Activated T-cell treated with anti-CD3 and anti-CD28 coated beads for 1 hour (primary cell): ENCODE measurements around the gene ALDOC.
"Not testable (repeated sequence)": the region's sequence is repeated elsewhere in the genome, so short reads cannot be mapped to it uniquely, and the experiment has no call there.

Experiments used
- DNase-seq: peaks from one replicate; pipeline ENCODE4 v3.0.0-alpha.2; 2020; ENCODE audit warnings: low read depth

Gene ALDOC

DNA sequence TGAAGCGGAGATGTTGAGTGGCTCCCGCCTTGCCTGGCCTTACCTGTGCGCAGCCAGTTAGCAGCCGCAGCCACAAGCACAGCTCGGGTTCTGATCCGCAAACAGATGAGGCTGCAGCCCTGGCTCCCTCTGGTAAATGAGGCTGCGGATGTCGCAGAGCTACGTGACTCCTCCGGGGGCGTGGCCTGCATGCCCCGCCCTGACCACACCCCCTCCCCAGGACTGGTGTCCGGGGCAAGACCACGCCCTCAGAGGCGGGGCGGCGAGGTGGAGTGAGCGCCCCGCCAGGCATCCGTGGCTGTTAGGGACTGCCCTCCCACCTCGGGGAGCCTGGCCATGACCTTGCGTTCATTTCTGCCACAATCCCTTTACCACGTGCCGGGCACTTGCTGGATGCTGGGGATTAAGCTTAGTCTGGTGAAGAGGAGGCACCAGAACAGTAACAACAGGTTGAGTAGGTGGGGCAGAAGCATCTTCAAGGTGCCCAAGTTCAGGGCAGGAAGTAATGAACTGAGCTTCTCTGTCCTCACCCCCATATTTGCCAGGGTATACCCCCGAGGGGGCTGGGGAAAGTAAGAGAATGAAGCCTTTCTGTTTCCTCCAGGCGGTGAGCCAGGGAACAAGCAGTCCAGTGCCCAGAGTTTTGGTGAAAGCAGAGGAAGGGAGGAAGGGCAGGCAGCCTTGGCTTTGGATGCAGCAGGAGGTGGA, at the start of gene ALDOC:
ALDOC (minus strand) TSS at position 138 of the 708 bp plus-strand sequence. CDS start 1,363 bp downstream, outside the sequence.
- peak; percentile 98 for DNase-seq

GRCh38 chr17:28624148-28624547, 47.5 kb upstream of the ALDOC start:
- no peak for DNase-seq

GRCh38 chr17:28623696-28624095, 47.0 kb upstream of the ALDOC start:
- DNase-seq = no peak

DNA sequence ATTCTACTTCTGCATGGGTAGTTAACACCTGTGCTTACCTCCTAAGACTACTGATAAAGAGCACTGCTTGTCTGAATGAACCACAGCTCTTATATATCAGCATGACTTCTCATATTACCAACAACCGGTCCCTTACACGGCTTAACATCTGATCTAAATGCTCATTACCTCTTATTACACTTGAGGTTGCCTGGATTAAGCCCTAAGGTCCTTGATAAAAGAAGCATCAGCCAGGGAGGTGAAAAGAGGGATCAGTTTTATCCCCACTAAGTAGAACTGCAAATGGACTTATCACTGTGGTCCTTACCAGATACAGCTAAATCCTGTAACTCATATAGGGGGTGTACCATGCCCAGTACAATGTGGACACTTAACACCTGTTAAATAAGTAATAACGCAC, 45.5 kb upstream of the ALDOC start:
- no peak for DNase-seq

DNA sequence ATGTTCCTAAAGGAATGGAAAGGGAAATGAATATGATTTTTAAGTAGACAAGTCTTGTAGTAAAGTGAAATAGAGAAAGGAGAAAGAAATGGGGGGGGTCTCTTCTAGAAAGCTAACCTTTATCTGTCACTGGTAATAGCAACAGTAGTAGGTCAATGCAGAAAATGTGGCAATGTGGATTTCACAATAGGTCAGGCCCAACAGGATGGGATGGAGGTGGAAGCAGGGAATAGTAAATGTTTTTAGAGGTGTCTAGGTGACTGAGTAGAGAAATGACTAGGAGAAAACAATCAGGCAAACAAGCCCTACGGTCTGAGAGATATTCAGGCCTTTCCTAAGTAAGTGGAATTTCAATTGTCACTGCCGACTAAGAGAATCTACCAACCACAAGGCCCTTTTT, 43.3 kb upstream of the ALDOC start:
- DNase-seq = no peak

GRCh38 chr17:28618464-28618863, 41.8 kb upstream of the ALDOC start:
- no peak for DNase-seq

DNA sequence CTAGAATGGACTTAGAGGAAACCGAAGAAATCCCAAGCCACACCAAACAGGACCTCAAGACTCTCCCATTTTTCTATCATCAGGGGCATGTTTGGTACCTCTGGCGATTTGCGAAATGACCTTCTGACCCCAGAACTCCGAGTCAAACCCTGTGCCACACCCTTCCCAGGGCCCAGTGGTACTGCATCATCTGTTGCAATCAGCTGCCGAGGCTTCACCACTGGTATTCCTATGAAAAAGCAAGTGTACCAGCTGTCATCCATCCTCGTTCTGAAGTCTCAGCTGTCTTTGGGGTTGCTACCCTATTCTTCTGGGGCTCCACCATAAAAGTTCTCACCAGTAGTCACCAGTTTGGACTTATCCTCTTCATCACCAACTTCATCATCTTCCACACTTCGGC, 39.6 kb upstream of the ALDOC start:
- DNase-seq = no peak

- no peak for DNase-seq
Observed at GRCh38 chr17:28615260-28615940, 38.7 kb upstream of the ALDOC start.

GRCh38 chr17:28613931-28614381, 37.3 kb upstream of the ALDOC start, which contains the start of gene RSKR:
Gene RSKR, minus strand, starts transcription at chr17:28614185. Its CDS starts 24 bp downstream, at chr17:28614161.
- DNase-seq = no peak

DNA sequence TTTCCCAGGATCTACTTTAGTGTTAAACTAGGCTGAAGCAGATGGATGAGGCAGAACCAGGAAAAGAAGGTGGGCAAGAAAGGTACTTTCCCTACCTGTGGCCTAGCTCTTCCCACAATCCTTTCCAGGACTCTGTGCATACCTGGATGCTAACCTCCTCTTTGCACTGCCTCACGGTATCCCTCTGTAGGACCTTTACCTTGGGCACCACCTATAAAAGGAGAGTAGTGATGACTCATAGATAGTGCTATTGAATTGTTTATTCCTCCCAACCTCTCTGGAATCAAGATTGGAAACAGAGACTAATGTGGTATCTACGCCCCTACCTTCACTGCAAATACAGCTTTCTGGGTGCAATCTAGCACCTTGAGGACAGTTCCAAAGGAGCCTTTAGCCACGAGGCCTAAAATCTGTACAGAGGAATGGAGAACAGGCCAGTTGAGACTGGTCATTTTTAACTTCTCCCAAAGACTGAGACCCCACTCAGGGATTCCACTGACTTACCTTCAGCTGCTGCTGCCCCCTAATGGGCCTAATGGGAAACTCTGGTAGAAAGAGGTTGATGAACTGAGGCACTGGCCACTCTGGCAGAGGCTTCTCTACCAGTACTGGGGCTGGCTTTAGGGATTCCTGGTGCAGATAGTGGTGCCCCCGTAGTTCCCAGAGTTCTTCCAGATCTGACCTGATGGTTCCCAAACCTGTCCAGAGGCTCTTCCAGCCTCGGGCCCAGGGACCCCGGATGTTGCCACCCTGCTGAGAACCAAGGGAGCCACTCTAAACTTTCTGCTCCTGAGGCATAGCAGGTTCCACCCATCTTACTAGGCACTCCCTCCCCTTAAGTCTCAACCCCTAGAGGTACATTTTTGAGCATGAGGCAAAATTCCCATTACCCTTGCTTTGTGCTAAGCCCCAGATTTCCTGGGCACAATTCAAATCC, 36.5 kb upstream of the ALDOC start:
- DNase-seq = peak; percentile 30

DNA sequence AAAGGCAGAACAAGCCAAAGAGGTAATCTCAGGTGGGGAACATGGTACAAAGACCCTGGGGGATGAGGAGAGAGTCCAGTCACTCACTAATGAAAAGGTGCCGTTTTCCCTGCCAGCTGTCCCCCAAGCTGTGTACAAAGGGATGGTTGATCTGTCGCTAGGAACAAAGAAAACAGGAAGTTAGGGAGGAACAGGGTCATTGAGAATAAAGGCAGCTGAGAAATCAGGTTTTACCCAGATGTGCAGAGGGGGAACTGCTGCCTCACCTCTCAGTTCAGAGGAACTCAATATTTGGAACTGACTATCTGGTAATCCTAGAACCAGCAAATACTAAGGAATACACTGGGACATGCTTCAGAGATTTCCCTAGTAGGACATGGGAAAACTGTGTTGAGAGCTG, 35.8 kb upstream of the ALDOC start:
- no peak for DNase-seq

- no peak for DNase-seq
Observed at GRCh38 chr17:28610376-28610775, 33.7 kb upstream of the ALDOC start.

DNA sequence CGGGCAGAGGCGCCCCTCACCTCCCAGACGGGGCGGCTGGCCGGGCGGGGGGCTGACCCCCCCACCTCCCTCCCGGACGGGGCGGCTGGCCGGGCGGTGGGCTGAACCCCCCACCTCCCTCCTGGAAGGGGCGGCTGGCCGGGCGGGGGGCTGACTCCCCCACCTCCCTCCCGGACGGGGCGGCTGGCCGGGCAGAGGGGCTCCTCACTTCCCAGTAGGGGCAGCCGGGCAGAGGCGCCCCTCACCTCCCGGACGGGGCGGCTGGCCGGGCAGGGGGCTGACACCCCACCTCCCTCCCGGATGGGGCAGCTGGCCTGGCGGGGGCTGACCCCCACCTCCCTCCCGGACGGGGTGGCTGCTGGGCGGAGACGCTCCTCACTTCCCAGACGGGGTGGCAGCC, 27.3 kb upstream of the ALDOC start:
- not testable (repeated sequence) for DNase-seq

DNA sequence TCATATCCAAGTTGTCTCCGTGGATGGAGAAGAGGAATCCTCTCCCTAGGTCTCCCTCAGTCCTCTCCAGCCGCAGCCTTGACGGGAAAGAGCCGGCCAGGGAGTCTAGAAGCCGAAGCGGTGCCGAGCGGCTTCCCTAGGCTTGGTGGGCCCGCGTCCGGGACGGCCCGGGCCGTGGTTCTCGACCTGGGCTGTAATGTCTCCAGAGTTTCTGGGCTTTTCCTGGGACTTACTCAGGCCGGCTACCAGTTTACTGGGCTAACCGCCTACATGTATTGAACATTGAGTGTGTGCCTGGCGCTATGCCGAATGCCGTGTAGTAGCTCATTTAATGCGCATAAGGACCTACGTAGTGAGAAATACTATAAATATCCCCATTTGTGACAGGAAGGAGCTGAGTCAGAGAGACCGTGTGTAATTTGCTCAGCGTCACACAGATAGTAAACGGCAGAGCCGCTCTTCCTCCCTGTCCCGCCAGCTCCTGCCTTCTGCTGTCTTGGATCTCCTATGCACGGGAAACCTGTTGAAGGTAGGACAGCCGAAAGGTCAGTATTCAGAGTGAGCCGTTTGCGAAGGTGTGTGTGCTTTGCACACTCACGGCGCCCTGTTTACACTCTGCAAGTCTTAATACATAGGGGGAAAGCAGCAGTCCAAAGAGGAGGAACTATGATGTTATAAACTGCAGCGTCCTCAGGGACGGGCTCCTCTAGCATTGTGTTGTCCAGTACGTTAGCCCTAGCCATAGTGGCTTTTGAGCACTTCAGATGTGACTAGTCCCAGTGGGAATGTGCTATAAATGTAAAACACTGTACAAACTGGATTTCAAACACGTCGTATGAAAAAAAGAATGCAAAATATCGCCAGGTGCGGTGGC, 22.9 kb upstream of the ALDOC start:
- peak; percentile 49 for DNase-seq

GRCh38 chr17:28598799-28599310, 22.2 kb upstream of the ALDOC start, which contains the start of gene SPAG5:
Gene SPAG5, minus strand, starts transcription at chr17:28599025. Its CDS starts 79 bp downstream, at chr17:28598946.
- peak; percentile 92 for DNase-seq

DNA sequence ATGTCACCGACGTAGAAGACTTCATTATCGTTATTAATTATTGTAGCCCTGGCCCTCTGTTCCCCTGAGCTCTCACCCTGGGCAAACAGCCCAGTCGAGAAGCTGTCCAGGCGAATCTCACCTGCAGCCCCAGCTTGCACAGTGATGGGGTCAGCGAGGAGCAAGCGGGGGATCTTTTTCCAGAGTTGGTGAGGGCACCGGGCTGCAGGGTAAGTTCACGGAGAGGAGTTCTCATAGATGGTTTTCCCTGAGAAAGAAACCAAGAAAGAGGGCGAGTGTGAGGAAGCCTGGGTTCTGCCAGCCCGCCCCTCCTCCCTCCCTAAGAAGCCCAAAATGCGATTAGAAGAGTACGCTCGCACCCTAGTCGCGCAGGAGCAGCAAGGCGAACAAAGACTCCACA, 21.7 kb upstream of the ALDOC start:
- DNase-seq = no peak

DNA sequence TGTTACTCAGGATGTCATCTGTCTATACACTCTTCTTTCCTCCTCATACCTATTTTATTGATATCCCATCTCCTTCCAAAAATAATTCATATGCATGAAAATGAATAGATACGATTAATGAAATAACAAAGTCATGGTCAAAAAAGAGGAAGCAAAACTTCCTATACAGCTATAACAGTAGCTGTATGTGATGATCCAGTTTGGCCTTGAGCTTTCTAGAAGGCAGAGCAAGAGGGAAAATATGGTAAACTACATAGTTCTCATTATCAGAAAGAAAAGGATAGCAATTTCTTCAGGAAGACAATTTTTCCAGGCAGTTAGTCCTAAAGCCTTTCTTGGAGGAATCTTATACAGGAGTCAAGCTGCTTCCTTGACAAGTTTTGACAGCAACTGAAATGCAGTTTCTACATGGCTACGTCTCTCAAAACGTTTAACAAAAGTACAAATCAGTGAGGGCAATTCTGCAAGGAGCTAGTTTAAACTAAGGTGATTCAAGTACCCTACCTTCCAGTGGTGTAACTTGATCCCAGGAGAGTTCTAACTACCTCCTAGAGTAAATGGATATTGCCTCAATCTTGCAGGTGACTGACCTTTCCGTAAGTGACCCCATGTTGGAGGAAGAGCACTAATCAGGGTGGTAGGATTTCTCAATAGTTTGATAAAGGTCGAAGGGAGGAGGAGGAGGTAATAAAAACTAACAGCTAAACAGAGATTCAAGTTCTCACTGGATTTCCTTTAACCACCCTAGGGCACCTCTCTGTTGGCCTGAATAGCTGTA, 21.1 kb upstream of the ALDOC start:
- no peak for DNase-seq

DNA sequence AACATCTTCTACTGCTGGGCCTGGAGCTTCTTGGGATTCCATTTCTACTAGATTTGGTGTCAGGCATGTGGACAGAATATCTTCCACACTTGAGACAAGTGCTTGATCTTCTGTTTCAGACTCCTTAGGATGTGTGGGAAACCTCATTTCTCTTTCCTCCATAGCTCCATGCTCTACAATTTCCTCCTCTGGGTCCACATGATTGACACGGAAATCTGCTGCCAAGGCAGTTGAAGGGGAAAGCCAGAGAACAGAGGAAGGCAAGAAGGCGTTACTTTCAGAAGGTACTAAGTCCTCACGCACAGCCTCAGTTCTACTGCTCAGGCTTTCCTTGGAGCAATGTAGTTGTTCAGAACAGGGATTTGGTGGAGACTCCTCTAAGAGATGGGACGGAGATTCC, 15.6 kb upstream of the ALDOC start:
- DNase-seq = no peak

- DNase-seq = no peak
Observed at GRCh38 chr17:28585851-28586250, 9.2 kb upstream of the ALDOC start.

DNA sequence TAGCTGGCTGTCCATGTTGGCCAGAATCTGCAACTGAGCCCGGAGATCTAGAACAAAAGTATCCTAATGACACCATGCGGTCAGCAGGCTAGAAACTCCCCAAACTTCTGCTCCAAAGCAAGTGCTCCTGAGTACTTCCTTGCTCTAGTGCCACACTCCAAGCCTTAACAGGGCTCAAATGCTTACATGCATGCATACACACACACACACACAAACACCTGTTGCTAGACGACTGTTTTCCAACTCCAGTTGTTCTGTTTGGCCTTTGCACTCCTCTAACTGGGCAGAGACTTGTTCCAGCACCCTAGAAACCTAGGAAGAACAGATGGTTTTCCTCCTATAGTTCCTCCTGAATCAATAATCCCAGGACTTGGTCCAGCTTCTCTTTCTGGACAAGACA, 7.7 kb upstream of the ALDOC start:
- no peak for DNase-seq
